Smooth muscle cell (in vitro differentiated cells): ENCODE data around the gene RBAK. TPM values are rescaled to one million over a fixed set of nuclear protein-coding genes. Genes with fewer than 3 reads are reported as not detected.
"Not testable (repeated sequence)": the region's sequence is repeated elsewhere in the genome, so short reads cannot be mapped to it uniquely, and the experiment has no call there.

Source experiments
- DNase-seq: peaks from one replicate; lab custom pipeline; 2025; ENCODE audit not compliant: unreplicated experiment; lab: John Stamatoyannopoulos, UW
- H2AFZ ChIP-seq: fragments of 200-600 bp; sonication (generic); 2 replicates; pipeline ENCODE4 v1.6.0; 2016; ENCODE audit warnings: antibody characterized with exemption, low read depth, mild to moderate bottlenecking
- H3F3A ChIP-seq: fragments of 200-600 bp; sonication (generic); 2 replicates; pipeline ENCODE4 v1.6.0; 2017; ENCODE audit warnings: antibody characterized with exemption, low read depth
- H3K27ac ChIP-seq: fragments of 200-600 bp; sonication (generic); 2 replicates; pipeline ENCODE4 v1.5.1; 2016; ENCODE audit warnings: low read depth, mild to moderate bottlenecking
- H3K27me3 ChIP-seq: fragments of 200-600 bp; sonication (generic); 2 replicates; pipeline ENCODE4 v1.6.1; 2016; ENCODE audit warnings: low read depth, mild to moderate bottlenecking
- H3K36me3 ChIP-seq: fragments of 200-600 bp; sonication (generic); 2 replicates; pipeline ENCODE4 v1.5.1; 2016; ENCODE audit warnings: low read depth
- H3K4me1 ChIP-seq: fragments of 200-600 bp; sonication (generic); 2 replicates; pipeline ENCODE4 v1.5.1; 2016; ENCODE audit warnings: low read depth
- H3K4me2 ChIP-seq: fragments of 200-600 bp; sonication (generic); 2 replicates; pipeline ENCODE4 v1.6.0; 2016; ENCODE audit warnings: mild to moderate bottlenecking
- H3K4me3 ChIP-seq: fragments of 200-600 bp; sonication (generic); 2 replicates; pipeline ENCODE4 v1.5.1; 2016; ENCODE audit warnings: mild to moderate bottlenecking
- H3K79me2 ChIP-seq: fragments of 200-600 bp; sonication (generic); 2 replicates; pipeline ENCODE4 v1.6.0; 2016; ENCODE audit warnings: low read depth, mild to moderate bottlenecking
- H3K9ac ChIP-seq: fragments of 200-600 bp; sonication (generic); 2 replicates; pipeline ENCODE4 v1.6.0; 2016; ENCODE audit warnings: low read depth
- H3K9me3 ChIP-seq: fragments of 200-600 bp; sonication (generic); replicated peaks from 2 replicates; pipeline ENCODE4 v1.5.1; 2016; ENCODE audit warnings: low read depth
- H4K20me1 ChIP-seq: fragments of 200-600 bp; sonication (generic); 2 replicates; pipeline ENCODE4 v1.6.0; 2016; ENCODE audit warnings: low read depth
- WGBS: methylation state at CpG from one replicate; pipeline ENCODE4 v1.1.7; 2016; ENCODE audit warnings: low lambda C conversion rate; 5-methylcytosine and 5-hydroxymethylcytosine counted together
- polyA plus RNA-seq: library from polyadenylated mRNA; unstranded; fragments of >200 nt; fragmentation: Nextera tagmentation; extraction: Ambion mirVana; gene quantifications from 2 replicates; pipeline ENCODE4 v1.2.1, GENCODE V29; 2016
- total RNA-seq: library from RNA; depleted of rRNA; stranded (reverse); fragments of >200 nt; gene quantifications from 2 replicates; pipeline ENCODE4 v1.2.3, GENCODE V29; 2014
- TF ChIP-seq, protein P1 (sequence below): fragments of 200-600 bp; sonication (generic); IDR thresholded peaks from 2 replicates; pipeline ENCODE4 v1.5.1; 2017; ENCODE audit warnings: borderline replicate concordance, mild to moderate bottlenecking, antibody characterized with exemption; ENCODE audit not compliant: insufficient read depth, poor library complexity, severe bottlenecking

Gene RBAK
- total and polyA plus RNA-seq, 2 experiments from 2014 or later = 2.6 to 13.1 TPM

DNA sequence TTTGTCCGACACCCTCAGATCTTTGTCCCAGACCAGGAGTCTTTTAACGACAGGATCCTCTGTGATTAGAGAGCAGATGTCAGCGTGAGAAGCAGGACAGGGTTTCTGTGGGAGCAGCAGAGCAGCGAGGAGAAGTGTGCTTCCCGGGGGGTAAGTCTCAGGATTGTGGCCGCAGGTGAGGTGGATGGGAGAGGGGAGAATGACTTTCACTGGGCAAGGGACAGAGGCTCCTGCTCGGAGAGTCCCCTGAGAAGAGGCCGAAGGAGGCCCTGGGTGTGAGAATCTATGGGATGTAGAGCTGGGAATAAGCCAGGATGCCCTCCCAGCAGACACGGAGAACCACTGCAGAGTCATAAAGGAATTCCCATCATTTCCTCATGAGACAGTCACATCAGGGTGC lies 10.4 kb upstream of the RBAK start:
- Histone ChIP-seq H3K4me2 (no peak overlapping the region), H3K4me1 (no peaks in the 10 kb centered on the region), H3F3A (no peaks in the 10 kb centered on the region), H3K27ac (no peak overlapping the region), H3K4me3 (no peak overlapping the region), H3K9ac (no peak overlapping the region), H3K27me3 (no peaks in the 10 kb centered on the region), H2AFZ (no peak overlapping the region), H4K20me1 (no peaks in the 10 kb centered on the region), H3K9me3 (no peaks in the 10 kb centered on the region), H3K36me3 (no peaks in the 10 kb centered on the region), H3K79me2 (no peaks in the 10 kb centered on the region)
- no peak for DNase-seq
- TF ChIP-seq, protein P1, sequence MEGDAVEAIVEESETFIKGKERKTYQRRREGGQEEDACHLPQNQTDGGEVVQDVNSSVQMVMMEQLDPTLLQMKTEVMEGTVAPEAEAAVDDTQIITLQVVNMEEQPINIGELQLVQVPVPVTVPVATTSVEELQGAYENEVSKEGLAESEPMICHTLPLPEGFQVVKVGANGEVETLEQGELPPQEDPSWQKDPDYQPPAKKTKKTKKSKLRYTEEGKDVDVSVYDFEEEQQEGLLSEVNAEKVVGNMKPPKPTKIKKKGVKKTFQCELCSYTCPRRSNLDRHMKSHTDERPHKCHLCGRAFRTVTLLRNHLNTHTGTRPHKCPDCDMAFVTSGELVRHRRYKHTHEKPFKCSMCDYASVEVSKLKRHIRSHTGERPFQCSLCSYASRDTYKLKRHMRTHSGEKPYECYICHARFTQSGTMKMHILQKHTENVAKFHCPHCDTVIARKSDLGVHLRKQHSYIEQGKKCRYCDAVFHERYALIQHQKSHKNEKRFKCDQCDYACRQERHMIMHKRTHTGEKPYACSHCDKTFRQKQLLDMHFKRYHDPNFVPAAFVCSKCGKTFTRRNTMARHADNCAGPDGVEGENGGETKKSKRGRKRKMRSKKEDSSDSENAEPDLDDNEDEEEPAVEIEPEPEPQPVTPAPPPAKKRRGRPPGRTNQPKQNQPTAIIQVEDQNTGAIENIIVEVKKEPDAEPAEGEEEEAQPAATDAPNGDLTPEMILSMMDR = no peak
- 85% methylated on average over 9 of the region's 9 CpGs for WGBS

DNA sequence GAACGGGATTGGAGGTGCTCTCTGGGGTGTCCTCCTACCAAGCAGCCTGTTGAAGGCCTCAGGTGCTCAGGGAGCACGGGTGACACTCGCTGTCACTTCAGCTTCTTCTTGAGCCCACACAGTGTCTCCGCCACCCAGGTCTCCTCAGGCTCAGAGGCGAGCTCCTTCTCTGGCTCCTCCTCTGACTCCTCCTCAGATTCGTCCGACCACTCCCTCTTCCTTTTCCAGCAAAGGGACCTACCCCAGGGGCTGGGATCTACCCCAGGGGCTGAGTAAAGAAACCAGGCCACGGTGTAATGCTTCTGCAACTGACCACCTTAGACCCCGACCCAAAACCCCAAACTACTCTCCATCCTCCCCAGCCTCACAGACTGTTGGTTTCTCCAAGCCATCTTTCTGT lies 9.2 kb upstream of the RBAK start:
- H3K36me3 ChIP-seq = no peaks in the 10 kb centered on the region
- no peak overlapping the region for H2AFZ ChIP-seq
- 92% methylated on average over 9 of the region's 9 CpGs for WGBS
- no peaks in the 10 kb centered on the region for H3K27me3 ChIP-seq
- no peak overlapping the region for H3K27ac ChIP-seq
- no peaks in the 10 kb centered on the region for H3F3A ChIP-seq
- H3K9ac ChIP-seq = no peak overlapping the region
- no peaks in the 10 kb centered on the region for H3K4me1 ChIP-seq
- DNase-seq = no peak
- no peaks in the 10 kb centered on the region for H3K9me3 ChIP-seq
- H3K4me2 ChIP-seq = no peak overlapping the region
- no peak overlapping the region for H3K4me3 ChIP-seq
- H4K20me1 ChIP-seq = no peaks in the 10 kb centered on the region
- no peaks in the 10 kb centered on the region for H3K79me2 ChIP-seq
- TF ChIP-seq, protein P1 = no peak

DNA sequence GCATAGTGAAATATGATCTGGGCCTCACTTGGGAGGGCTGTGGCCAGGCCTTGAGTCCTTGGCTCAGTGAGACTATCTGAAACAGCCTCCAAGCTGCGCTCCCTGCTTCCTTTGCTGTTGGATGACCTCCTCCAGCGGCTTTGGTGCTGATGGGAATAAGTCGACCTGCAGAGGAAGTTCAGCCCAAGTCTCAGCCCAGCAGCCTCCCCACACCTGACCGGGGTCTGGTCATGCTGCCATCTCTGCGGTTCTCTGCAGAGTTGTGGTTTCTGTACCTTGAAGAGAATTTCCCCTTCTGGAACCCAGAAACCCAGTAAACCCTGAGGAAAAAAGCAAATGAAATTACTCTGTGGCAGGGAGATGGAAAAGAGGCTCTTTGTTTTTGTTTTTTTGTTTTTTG lies 4.6 kb upstream of the RBAK start:
- H3K27ac ChIP-seq = no peak overlapping the region
- no peaks in the 10 kb centered on the region for H4K20me1 ChIP-seq
- no peaks in the 10 kb centered on the region for H3F3A ChIP-seq
- DNase-seq = no peak
- H3K4me1 ChIP-seq = no peaks in the 10 kb centered on the region
- no peak overlapping the region for H3K9ac ChIP-seq
- no peak overlapping the region for H3K4me2 ChIP-seq
- no peak overlapping the region for H2AFZ ChIP-seq
- peaks cover 4% of the 10 kb centered on the region for H3K79me2 ChIP-seq
- H3K9me3 ChIP-seq = no peaks in the 10 kb centered on the region
- WGBS = 91% methylated on average over 5 of the region's 5 CpGs
- TF ChIP-seq, protein P1 = no peak
- no peak overlapping the region for H3K4me3 ChIP-seq
- H3K27me3 ChIP-seq = no peaks in the 10 kb centered on the region
- H3K36me3 ChIP-seq = no peaks in the 10 kb centered on the region

DNA sequence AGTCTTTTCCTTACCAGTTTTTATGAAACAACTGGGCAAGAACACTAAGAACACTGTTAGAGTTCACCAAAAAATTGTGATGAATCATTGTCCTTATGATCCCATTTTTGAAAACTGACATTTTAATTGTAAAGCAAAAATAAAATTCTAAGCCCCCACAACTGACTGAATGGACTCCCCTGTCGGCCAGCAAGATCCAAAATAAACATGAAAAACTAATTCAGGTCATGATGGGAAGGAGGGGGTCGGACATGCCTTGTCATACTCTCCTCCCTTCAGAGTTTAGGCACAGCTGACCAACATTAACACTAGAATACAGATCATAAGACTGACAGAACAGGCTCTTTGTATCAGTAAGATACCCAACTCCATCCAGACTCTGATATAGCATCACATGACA lies 2.0 kb upstream of the RBAK start:
- TF ChIP-seq, protein P1 = no peak
- H3K27ac ChIP-seq = no peak overlapping the region
- H4K20me1 ChIP-seq = peaks cover 4% of the 10 kb centered on the region
- H3K4me3 ChIP-seq = no peak overlapping the region
- H3K27me3 ChIP-seq = no peaks in the 10 kb centered on the region
- no peaks in the 10 kb centered on the region for H3K36me3 ChIP-seq
- H3K9ac ChIP-seq = no peak overlapping the region
- DNase-seq = no peak
- H2AFZ ChIP-seq = no peak overlapping the region
- H3F3A ChIP-seq = no peaks in the 10 kb centered on the region
- peaks cover 5% of the 10 kb centered on the region for H3K4me1 ChIP-seq
- WGBS = 83% methylated on average over 2 of the region's 2 CpGs
- no peaks in the 10 kb centered on the region for H3K9me3 ChIP-seq
- H3K79me2 ChIP-seq = peaks cover 21% of the 10 kb centered on the region
- H3K4me2 ChIP-seq = no peak overlapping the region

DNA sequence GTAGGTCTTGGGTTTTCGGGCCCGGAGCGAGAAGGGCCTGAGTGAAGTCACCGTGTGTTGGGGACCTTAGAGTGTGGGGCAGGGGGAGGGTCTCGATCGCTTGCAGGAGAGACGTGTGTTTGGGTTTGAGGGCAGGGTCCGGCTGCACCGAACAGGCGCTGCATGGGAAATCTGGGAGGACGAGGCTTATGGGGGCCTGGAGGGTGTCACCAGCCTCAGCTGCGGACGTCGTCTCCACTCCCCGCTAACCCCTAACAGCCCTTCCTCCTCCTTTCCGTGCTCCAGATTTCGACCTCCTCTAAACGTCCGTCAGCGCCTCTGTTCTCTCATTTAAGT lies 705 bp downstream of the RBAK start:
- Histone ChIP-seq H3K4me2 (peak overlapping the region; percentile 93), H3K9ac (peak overlapping the region; percentile 85), H3K4me3 (peak overlapping the region; percentile 97), H3K79me2 (peaks cover 45% of the 10 kb centered on the region), H2AFZ (peak overlapping the region; percentile 98), H3K27ac (peak overlapping the region; percentile 64), H3K36me3 (peaks cover 20% of the 10 kb centered on the region)
- not testable (repeated sequence) for H3K27me3 ChIP-seq, H3F3A ChIP-seq, H3K4me1 ChIP-seq, H3K9me3 ChIP-seq, H4K20me1 ChIP-seq, DNase-seq
- WGBS = 8% methylated on average over 20 of the region's 20 CpGs

DNA sequence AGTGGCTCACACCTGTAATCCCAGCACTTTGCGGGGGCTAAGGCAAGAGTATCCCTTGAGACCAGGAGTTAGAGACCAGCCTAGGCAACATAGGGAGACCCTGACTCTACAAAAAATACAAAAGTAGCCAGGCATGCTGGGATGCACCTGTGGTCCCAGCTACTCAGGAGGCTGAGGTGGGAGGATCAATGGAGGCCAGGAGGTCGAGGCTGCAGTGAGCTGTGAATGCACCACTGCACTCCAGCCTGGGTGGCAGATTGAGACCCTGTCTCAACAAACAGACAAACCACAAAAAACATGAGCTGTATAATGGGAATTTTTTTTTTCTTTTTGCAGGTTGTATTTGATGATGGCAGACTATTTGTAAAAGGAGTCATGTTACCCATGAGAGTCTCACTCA lies 1.5 kb downstream of the RBAK start:
- Histone ChIP-seq H3K79me2 (peaks cover 52% of the 10 kb centered on the region), H3K4me3 (peak overlapping the region; percentile 97), H3K4me2 (peak overlapping the region; percentile 93), H3K36me3 (peaks cover 28% of the 10 kb centered on the region)
- H3K9me3 ChIP-seq, H3K27ac ChIP-seq, H3K27me3 ChIP-seq, H2AFZ ChIP-seq, H3F3A ChIP-seq, DNase-seq, H3K4me1 ChIP-seq, H3K9ac ChIP-seq, H4K20me1 ChIP-seq: not testable (repeated sequence)
- 96% methylated on average over 2 of the region's 2 CpGs for WGBS
